Fibroblast of skin of right biceps (primary cell): ENCODE measurements around the gene OSBPL8.
"Not testable (repeated sequence)": the region's sequence is repeated elsewhere in the genome, so short reads cannot be mapped to it uniquely, and the experiment has no call there.

Experiments used
- DNase-seq: peaks from one replicate; pipeline ENCODE4 v3.0.0-alpha.2; 2013

Gene OSBPL8

DNA sequence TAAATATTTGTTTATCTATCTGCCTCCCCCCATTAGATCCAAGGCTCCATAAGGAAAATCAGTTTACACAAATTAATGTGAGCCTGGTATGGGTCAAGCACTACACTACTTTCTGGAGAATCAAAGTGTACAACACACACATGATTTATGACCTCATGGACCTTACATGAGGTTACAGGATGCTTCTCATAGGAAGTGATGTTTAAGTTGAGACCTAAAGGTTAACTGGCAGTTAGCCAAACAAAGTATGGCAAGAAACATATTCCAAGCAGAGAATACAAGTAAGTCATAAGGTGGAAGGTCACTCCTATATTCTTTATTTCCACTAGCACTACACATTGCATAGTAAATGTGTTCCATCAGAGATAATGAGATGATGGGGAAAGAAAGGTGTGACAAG, 39.2 kb downstream of the OSBPL8 start:
- no peak for DNase-seq

DNA sequence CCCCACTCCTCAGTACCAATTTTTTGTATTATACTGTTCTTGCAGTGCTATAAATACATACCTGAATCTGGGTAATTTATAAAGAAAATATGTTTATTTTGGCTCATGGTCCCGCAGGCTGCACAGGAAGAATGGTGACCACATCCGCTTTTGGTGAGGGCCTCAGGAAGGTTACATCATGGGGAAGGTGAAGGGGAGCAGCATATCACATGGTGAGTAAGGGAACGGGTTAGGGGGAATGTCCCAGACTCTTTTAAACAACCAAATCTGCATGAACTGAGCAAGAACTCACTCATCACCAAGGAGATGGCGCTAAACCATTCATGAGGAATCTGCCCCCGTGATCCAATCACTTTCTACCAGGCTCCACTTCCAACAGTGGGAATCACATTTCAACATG, 40.0 kb downstream of the OSBPL8 start:
- peak; percentile 17 for DNase-seq

DNA sequence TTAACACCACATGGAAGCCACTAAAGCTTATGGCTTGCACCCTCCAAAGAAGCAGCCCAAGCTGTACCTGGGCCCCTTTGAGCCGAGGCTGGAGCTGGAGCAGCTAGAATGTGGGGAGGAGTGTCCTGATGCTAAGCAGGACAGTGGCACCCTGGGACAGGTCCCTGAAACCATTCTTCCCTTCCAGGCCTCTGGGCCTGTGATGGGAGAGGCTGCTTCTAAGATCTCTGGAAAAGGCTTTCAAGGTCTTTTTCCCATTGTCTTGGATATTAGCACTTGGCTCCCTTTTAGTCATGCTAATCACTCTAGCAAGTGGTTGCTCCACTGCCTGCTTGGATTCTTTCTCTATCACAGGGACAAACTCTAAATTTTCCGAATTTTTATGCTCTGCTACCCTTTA, 40.9 kb downstream of the OSBPL8 start:
- DNase-seq, result no peak

DNA sequence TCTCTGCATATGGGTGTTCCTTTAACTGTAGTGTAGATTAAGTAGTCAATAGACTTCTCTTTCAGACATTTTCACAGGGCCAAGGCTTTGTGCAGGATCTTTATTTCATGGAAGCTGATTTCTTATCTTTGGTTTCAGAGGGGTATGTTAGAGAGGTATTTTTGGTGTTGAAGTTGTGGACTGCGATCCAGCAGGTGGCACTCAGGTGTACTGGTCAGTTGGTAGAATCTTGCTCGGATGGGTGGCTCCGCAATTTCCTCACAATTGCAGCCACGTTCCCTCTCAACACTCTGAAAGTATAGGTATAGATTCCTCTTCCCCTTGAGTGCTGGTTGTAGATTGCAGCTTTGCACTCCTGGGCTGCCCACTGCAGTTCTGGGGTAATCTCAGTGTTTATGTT, 44.3 kb downstream of the OSBPL8 start:
- no peak for DNase-seq

DNA sequence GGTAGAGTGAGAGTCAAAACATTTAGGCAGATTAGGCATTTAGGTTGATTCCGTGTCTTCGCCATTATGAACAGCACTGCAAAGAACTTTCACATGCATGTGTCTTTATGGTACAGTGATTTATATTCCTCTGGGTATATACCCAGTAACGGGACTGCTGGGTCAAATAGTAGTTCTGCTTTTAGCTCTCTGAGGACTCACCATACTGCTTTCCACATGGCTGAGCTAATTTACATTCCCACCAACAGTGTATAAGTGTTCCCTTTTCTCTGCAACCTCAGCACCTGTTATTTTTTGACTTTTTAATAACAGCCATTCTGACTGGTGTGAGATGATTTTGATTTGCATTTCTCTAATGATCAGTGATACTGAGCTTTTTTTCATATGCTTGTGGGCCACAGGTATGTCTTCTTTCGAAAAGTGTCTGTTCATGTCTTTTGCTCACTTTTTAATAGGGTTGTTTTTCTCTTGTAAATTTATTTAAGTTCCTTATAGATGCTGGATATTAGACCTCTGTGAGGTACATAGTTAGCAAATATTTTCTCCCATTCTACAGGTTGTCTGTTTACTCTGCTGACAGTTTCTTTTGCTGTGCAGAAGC, 48.4 kb downstream of the OSBPL8 start:
- DNase-seq, result not testable (repeated sequence)

DNA sequence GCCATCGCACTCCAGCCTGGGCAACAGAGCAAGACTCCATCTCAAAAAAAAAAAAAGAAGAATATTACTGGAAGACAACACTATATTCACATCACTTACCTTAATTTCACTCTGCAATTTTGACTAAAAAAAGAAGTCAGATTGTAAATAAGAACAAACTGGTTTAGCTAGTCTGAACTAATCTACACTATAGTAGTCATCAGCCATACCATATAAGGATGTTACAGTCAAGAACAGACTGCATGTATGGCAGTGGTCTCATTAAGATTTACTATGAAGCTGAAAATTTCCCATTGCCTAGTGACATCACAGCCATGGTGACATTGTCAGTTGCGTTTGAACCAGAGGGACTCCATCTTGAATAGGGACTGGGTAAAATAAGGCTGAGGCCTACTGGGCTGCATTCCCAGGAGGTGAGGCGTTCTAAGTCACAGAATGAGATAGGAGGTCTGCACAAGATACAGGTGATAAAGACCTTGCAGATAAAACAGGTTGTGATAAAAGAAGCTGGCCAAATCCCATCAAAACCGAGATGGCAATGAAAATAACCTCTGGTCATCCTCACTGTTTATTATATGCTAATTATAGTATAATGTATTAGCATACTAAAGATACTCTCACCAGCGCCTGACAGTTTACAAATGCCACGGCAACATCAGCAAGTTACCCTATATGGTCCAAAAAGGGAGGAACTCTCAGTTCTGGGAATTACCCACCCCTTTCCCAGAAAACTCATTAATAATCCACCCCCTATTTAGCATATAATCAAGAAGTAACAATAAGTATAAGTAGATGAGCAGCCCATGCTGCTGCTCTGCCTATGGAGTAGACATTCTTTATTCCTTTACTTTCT, 51.2 kb downstream of the OSBPL8 start:
- no peak for DNase-seq

DNA sequence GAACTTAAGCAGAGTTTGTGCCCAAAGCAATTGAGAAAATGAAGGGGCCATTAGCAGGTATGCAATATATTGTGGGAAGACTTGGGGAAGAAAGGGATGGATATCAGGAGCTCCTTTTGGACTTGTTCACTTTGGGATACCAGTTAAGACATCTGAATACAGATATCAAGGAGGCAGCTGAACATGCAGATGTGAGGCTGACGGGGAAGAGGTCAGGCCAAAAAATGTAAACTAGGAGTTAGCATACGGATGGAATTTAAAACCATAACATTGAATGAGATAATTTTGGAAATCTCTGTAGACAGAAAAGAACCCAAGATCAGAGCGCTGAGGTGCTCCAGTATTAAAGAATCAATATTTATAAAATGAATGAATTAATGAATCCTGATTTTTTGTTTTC, 53.4 kb downstream of the OSBPL8 start:
- DNase-seq, result no peak

DNA sequence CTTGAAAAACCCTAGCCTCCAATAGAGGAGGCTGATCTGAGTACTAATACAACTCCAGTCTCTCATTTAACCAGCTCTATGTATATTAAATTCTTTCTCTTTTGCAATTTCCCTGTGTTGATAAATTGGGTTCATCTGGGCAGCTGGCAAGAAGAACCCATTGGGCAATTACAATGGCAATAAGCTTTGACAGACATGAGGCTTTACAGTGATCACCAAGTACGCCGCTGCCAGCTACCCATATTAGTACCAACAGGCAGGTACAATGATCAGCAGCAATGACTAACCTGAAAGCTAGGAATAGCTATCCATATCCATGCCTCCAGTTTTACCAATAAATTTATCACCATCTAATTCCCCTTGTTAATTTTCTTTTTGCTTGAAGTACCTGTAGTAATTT, 54.5 kb downstream of the OSBPL8 start:
- DNase-seq, result no peak

DNA sequence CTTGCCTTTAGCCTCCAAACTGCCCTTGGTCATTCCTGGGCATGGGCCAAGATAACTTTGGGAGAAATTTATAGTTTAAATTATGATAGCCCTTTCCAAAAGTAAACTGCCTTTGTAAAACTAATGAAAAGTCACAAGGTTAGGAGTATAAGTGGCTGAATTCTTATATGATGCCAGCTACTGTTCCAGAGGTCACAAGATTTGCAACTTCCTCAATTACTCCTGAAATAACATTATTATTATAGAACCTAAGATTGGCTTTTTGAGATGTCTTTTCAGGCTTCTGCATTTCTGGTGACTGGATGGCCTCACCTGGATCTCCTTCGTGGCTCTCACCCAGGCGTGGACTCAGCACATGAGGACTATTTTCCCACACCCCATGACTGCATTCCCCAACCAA, 55.0 kb downstream of the OSBPL8 start:
- DNase-seq, result no peak

DNA sequence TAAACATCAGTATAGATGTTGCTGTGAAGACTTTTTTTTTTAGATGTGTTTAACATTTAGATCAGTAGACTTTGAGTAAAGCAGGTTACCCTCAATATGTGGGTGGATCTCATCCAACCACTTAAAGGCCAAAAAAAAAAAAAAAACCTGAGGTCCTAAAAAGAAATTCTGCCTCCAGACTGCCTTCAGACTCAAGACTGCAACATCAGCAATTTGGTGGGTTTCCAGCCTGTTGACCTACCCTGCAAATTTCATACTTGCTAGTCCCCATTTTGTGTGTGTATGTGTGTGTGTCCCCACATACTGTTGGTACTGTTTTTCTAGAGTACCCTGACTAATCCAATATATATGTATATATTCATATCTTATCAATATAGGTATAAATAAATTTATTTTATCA, 55.6 kb downstream of the OSBPL8 start:
- DNase-seq, result no peak

DNA sequence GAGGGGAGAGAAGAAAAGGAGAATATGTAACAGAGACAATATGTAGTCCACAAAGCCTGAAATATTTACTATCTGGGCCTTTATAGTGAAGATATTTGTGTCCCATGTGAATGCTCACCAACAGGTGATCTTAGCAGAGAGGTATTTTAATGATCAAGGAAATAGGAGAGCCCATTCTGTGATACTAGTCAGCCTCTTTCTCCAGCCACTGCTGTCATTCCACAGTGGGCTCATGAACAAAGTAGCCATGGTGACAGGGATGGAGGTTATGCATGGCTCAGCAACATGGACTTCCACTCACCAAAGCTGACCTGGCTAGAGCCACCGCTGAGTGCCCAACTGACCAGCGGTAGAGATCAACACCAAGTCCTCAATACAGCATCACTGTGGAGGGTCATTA, 58.2 kb downstream of the OSBPL8 start:
- no peak for DNase-seq

DNA sequence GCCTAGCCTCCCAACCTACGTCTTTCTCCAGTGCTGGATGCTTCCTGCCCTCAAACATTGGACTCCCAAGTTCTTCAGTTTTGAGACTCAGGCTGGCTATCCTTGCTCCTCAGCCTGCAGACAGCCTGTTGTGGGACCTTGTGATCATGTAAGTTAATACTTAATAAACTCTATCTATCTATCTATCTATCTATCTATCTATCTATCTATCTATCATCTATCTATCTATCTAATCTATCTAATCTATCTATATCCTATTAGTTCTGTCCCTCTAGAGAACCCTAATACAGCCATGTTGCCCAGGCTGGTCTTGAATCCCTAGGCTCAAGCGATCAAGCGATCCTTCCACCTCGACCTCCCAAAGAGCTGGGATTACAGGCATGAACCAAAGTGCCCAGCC, 60.4 kb downstream of the OSBPL8 start:
- not testable (repeated sequence) for DNase-seq

DNA sequence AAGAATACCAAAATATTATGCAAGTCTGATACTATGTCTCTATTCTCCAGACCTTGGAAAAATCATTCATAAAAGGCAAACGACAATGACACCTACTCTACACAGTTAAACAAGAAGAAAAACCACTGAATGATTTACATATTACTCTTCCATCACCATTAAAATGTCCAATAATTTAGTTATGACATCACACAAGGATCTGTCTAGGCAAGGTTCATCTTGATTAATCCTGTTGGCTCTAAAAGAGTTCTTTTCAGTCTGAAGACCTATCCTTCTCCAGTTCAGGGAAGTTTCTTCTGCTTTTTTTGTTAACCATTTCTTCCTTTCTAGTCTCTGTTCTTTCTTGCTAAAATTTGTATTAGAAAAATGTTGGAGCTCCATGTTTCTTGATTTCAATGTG, 64.0 kb downstream of the OSBPL8 start:
- DNase-seq, result no peak

DNA sequence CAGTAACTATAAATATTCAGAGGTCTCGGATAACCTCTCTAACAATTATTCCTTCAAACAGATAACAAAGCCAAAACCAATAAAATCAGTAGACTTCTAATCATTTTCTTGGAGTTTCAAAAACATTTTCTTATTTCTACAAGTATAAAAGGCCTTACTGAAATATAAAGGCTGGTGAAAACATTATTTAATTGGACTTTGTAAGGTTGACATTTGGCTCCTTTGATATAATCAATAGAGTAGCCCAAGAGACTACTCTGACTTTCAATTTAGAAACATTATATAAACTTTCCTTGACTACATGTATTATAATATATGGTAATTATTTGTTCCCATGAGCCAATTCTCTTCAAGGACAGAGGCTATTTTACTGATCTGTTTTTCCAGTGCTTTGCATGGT, 68.3 kb downstream of the OSBPL8 start:
- DNase-seq, result no peak

DNA sequence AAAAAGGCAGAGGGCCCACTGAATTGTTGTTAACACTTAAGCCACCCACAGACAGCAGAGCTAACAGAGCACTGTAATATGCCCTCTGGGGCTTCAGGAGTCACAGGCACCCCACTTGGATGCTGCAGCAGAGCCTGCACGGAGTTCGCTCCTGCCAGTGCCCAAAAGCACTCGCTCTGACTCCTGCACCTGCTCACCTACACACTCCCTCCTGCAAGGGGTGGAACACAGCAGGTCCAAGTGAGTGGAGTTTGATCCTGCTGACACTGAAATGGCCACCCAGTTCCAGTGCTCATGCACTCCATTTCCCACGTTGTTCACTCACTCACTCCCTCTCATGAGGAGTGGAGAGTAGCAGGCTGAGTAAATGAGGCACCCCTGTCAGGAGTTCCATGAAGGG, 68.8 kb downstream of the OSBPL8 start:
- DNase-seq, result no peak

DNA sequence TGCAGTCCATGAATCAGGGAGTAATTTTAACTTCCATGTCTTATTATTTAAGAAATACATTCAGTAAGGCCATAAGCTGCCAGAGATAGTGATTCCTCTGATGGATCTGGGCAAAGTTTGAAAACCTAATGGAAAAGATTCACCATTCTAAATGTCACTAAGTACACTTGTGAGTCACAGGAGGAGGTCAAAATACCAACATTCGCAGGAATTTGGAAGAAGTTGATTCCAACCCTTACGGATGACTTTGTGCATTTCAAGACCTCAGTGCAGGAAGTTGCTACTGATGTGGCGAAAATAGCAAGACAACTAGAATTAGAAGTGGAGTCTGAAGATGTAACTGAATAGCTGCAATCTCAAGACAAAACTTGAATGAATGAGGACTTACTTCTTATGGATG, 69.8 kb downstream of the OSBPL8 start:
- DNase-seq, result peak; percentile 48

DNA sequence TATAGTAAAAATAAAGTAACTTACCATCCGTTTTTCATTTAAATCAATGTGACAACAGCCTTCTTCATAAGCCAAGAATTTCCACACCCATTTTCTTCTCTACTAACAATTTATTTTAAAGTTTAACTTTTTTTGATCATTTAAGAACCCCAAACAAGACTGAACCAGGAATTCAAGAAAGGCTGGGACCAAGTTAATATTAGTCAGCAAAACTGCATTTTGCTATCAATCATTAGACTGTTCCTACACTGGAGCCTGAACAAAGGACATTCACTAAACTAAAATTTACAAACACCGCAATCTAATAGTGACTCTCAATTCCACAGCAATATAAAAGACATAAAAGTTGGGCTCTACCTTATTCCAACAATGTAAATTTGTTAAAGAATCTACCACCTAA, 73.6 kb downstream of the OSBPL8 start:
- no peak for DNase-seq

DNA sequence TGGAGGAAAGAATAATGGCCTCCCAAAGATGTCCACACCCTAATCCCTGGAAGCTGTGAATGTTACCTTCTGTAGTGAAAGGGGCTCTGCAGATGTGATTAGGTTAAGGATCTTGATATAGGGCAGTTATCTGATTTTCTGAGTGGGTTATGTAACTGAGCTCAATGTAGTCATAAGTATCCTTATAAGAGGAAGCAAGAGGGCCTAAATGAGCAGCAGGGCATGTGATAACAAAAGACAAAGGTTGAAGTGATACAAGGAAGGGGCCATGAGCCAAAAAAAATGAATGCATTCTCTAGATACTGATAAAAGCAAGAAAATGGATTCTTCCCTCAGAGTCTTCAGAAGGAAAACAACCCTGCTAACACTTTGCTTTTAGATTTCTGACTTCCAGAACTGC, 78.8 kb downstream of the OSBPL8 start:
- no peak for DNase-seq

DNA sequence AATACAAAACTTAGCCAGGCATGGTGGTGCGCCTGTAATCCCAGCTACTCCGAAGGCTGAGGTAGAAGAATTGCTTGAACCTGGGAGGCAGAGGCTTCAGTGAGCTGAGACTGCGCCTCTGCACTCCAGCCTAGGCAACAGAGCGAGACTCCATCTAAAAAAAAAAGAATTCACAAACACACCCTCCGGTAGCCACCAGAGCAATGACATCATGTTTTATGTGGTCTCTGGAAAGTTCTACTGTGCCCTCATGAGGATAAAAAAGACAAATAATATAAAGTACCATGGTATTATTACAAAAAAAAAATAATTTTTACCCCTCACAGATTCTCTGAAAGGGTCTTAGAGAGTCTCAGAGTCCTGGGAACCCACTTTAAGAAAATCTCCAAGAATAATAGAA, 81.5 kb downstream of the OSBPL8 start:
- DNase-seq, result no peak

DNA sequence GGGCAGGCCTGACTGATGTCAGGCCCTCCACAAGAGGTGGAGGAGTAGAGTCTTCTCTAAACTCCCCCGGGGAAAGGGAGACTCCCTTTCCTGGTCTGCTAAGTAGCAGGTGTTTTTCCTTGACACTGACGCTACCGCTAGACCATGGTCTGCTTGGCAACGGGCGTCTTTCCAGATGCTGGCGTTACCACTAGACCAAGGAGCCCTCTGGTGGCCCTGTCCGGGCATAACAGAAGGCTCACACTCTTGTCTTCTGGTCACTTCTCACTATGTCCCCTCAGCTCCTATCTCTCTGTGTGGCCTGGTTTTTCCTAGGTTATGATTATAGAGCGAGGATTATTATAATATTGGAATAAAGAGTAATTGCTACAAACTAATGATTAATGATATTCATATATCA, 86.7 kb downstream of the OSBPL8 start:
- not testable (repeated sequence) for DNase-seq

DNA sequence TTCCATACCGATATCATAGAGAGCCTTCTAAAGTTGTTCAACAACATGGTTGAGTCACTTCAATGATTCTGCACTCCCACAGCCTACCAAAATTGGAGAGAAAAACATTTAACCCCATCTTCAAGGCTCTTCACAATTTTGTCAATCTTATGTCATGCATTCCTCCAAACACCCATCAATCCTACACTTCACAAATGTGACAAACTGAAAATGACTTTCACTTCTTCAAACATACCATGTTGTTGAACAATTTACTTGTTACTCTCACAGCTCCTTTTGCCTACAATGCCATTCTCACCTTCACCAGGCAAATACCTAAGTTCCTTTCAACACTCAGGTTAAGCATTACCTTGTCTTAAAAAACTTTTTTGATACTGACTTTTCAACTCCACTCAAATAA, 88.0 kb downstream of the OSBPL8 start:
- peak; percentile 22 for DNase-seq

DNA sequence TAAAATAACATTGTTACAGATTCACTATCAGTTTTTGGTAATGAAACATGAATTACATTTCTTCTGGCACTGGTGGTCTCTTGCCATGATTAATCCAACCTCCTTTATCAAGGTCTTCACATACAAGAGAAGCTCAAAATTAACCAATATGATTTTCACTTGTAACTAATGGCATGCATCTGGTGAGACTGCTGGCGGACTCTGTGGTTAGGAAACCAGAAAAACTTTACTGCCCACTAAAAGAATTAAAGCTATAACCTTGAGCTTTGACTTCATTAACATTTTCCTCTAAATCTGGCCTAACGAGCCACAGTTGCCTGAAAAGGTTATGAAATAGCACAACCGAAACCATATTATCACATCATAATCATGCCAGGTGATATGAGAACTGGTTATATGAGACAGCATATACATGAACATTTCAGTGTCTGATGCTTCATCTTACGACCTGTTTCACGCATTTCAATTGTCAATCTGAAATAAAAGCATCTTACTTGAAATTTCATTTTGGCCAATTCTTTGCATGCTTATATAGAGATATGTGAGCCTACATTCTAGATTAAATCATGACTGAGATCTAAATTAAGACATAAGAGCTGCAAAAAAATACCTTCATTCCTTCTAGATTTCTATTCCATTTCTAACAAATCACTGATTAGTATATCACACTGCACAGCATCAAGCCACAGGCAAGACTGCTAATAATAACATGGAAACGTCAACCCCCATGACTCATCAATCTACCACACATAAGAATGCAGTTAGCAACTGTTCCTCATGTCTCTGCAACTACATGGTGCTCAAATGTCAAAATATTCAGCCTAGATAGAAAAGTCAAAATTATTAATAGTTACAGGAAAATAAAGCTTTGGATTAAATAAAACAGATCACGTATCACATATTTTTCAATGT, 89.3 kb downstream of the OSBPL8 start:
- peak; percentile 94 for DNase-seq

DNA sequence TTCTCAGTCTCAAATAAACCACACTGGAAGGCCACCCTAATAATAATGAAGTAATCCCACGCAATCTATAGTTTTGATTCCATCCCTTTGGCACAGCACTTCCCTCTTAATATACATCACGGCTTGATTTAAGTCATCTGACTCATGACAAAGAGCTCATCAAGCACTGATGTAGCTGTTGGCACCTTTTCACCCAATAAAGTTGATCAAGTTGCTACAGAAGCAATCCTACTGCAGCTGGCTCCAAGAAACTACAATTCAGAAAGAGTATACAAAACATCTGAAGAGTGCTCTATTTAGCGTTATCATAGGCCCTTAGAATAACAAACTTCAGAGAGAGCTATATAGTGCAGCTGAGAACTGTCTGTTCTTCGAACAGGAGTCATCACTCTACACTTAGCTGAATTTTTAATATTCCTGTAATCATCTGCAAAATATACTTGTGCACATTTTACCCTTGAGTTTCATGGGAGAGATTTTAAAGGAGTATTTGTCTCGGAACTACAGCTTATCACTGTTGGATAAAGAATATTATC, 94.9 kb downstream of the OSBPL8 start:
- no peak for DNase-seq
